BE2C (cell line): ENCODE results near the gene IL9.

Experiments
- DNase-seq: peaks from one replicate; pipeline ENCODE4 v3.0.0-alpha.2; 2020
- H3K27me3 ChIP-seq: fragments of 250-450 bp; sonication (Bioruptor Pico); 2 replicates; pipeline ENCODE4 v1.5.1; 2020; ENCODE audit warnings: mild to moderate bottlenecking
- H3K36me3 ChIP-seq: fragments of 250-450 bp; sonication (Bioruptor Pico); 2 replicates; pipeline ENCODE4 v1.5.1; 2020; ENCODE audit warnings: mild to moderate bottlenecking
- H3K4me1 ChIP-seq: fragments of 250-450 bp; sonication (Bioruptor Pico); 2 replicates; pipeline ENCODE4 v1.5.1; 2020
- H3K4me3 ChIP-seq: 2 replicates; pipeline ENCODE4 v1.5.1; 2011; ENCODE audit warnings: low read depth, low read length
- H3K9me3 ChIP-seq: fragments of 250-450 bp; sonication (Bioruptor Pico); 2 replicates; pipeline ENCODE4 v1.5.1; 2020
- TF ChIP-seq, protein P1 (sequence below): IDR thresholded peaks from 2 replicates; pipeline ENCODE4 v1.5.1; 2012; ENCODE audit warnings: mild to moderate bottlenecking, low read depth, low read length

The IL9 gene

DNA sequence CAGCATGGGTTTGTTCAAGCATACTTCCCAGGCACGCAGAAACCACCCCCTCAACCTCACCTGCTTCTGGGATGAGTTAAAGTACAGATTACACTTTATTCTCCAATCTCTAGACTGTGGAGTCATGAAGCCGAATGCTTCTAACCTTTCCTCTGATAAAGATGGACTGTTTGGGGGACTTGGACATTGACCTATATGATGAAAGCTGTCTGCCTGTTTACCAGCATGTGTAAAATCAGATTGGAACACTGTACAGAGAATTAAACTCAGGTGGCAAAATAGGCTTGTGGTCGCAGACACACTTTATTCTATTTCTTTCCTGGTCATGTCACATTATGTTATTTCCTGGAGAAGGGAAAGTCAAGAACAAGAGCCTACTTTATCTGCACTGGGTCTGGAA is 25.7 kb downstream of the IL9 start:
- H3K9me3 ChIP-seq = no peaks in the 10 kb centered on the region
- H3K4me1 ChIP-seq = no peaks in the 10 kb centered on the region
- H3K36me3 ChIP-seq = no peaks in the 10 kb centered on the region
- DNase-seq = no peak
- H3K4me3 ChIP-seq = no peak overlapping the region
- peaks cover 24% of the 10 kb centered on the region for H3K27me3 ChIP-seq
- TF ChIP-seq, protein P1, sequence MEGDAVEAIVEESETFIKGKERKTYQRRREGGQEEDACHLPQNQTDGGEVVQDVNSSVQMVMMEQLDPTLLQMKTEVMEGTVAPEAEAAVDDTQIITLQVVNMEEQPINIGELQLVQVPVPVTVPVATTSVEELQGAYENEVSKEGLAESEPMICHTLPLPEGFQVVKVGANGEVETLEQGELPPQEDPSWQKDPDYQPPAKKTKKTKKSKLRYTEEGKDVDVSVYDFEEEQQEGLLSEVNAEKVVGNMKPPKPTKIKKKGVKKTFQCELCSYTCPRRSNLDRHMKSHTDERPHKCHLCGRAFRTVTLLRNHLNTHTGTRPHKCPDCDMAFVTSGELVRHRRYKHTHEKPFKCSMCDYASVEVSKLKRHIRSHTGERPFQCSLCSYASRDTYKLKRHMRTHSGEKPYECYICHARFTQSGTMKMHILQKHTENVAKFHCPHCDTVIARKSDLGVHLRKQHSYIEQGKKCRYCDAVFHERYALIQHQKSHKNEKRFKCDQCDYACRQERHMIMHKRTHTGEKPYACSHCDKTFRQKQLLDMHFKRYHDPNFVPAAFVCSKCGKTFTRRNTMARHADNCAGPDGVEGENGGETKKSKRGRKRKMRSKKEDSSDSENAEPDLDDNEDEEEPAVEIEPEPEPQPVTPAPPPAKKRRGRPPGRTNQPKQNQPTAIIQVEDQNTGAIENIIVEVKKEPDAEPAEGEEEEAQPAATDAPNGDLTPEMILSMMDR = no peak

DNA sequence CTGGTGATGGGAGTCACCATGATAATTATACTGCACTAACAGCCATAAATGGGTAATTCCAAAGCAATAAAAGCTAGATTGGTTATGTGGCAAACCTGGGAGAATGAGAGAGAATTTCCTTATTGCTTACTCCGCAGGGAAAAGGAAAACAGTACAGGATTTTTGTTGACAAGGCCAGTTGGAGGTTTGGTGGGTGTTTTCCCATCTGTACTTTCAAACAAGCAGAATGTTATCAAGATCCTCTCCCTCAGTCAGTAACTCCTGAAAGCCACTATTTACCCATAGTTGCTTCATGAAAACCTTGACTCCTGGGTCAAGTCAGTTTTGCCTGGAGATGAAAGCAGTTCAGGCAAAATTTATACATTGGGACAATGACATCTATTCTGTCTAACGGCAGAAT is 26.4 kb downstream of the IL9 start:
- no peak overlapping the region for H3K4me3 ChIP-seq
- H3K27me3 ChIP-seq = peaks cover 24% of the 10 kb centered on the region
- TF ChIP-seq, protein P1 = no peak
- no peaks in the 10 kb centered on the region for H3K9me3 ChIP-seq
- no peaks in the 10 kb centered on the region for H3K4me1 ChIP-seq
- no peak for DNase-seq
- no peaks in the 10 kb centered on the region for H3K36me3 ChIP-seq

DNA sequence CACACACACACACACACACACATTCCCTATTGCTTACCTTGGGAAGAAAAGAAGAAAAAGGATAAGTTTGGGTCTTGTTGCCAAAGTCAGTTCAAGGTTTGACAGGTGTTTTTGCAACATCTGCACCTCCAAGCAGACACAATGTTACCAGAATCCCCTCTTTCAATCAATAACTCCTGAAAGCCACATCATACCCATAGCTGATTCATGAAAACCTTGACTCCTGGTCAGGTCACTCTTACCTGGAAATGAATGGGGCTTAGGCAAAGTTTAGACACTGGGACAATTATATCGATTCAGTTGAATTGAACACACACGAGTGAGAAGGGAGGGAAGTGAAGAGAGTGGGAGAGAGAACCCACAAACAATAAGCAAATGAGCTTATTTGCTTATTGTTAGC is 27.0 kb downstream of the IL9 start:
- Histone ChIP-seq H3K27me3 (peaks cover 24% of the 10 kb centered on the region), H3K4me1 (no peaks in the 10 kb centered on the region), H3K4me3 (no peak overlapping the region), H3K36me3 (no peaks in the 10 kb centered on the region), H3K9me3 (no peaks in the 10 kb centered on the region)
- no peak for DNase-seq
- TF ChIP-seq, protein P1 = no peak

DNA sequence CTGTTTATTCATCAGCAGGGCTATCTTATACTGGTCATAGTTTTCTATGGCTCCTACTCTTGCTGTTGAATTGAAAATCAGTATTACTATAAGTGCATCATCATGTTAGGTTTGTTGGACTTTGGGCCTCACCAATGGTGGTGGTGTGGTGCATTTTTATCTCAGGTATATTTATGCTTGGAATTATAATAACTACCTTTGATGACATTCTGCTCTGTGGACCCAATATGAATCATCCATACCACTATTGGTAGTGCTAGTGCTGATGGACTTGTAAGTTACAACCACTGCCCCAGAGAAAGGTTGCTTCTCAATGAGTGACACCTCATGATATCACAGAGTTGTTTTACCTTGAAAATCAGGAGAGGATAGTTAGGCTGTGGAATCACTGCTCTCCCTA is 28.0 kb downstream of the IL9 start:
- DNase-seq = no peak
- TF ChIP-seq, protein P1 = no peak
- no peaks in the 10 kb centered on the region for H3K36me3 ChIP-seq
- H3K4me1 ChIP-seq = no peaks in the 10 kb centered on the region
- no peaks in the 10 kb centered on the region for H3K9me3 ChIP-seq
- H3K4me3 ChIP-seq = no peak overlapping the region
- H3K27me3 ChIP-seq = peaks cover 24% of the 10 kb centered on the region

DNA sequence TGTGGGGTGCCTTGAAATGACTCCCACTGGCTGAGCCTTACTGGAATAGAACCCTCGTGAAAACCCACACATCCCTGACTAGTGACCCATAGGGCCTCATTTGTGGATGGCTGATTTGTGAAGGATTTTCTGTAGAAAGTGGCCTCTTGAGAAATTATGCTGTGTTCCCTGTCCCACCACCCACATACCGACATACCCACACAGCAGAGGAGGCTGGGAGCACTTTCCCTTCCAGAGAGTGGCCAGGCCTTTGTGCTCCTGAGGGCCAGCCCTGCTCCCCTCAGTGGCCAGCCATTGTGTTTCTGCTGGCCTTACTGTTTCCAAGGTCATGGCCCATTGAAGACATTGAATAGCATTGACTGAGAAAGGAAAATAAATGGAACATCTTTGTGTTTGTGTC is 29.6 kb downstream of the IL9 start:
- Histone ChIP-seq H3K27me3 (peaks cover 24% of the 10 kb centered on the region), H3K4me3 (no peak overlapping the region), H3K36me3 (no peaks in the 10 kb centered on the region), H3K9me3 (no peaks in the 10 kb centered on the region), H3K4me1 (no peaks in the 10 kb centered on the region)
- no peak for DNase-seq
- TF ChIP-seq, protein P1 = no peak

DNA sequence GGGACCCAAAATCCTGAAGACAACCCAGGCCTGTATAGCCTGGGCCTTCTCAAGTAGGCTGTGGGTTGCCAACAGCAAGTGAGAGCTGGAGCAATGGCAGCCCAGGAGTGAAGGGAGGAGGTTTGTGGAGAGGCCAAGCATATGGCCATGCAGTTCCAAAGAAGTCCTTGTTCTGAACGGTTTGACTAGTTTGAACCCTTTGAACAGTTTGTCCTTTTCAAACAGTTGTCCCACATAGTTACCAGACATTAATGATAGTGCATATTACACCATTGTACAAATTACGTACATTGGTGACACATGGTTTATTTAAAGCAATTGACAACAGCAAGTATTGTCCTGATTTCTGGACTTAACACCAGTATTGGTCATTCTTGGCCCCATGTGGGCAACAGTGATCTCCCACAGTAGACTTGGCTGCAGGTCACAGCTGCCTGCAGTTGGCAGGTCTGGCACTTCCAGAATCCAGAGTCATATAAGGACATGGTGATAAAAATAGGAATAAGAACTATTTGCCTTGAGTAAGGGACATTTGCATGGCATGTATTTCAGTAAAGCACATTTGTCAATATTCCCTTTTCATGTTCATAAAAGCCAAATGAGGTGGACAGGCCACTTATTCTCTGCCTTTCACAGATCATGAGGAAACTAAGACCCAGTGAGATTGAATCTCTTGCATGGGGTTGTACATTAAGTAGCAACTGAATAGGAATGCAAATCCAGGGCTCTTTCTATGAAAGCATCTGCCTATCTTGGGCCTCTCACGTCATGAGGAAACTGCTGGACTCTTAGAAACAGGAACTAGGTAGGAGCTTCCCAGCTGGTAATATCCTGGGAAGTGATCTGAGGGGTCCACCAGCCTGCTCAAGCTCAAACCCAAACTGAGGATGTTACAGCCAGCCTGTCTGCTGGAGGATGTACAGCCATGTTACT is 30.9 kb downstream of the IL9 start:
- Histone ChIP-seq H3K27me3 (peaks cover 22% of the 10 kb centered on the region), H3K9me3 (no peaks in the 10 kb centered on the region), H3K4me3 (no peak overlapping the region), H3K36me3 (no peaks in the 10 kb centered on the region), H3K4me1 (no peaks in the 10 kb centered on the region)
- TF ChIP-seq, protein P1 = no peak
- no peak for DNase-seq
